ENCODE measurements around the gene IKBKG. TPM values are rescaled to one million over a fixed set of nuclear protein-coding genes. Genes with fewer than 3 reads are reported as not detected.
A peak's percentile ranks its signal among the peaks of the same experiment; 100 is the strongest.
"Not testable (repeated sequence)": the region's sequence is repeated elsewhere in the genome, so short reads cannot be mapped to it uniquely, and the experiment has no call there.

Gene IKBKG
- total and polyA plus RNA-seq, 2 donors from 2014 or later: 23.3 to 31.3 TPM

DNA sequence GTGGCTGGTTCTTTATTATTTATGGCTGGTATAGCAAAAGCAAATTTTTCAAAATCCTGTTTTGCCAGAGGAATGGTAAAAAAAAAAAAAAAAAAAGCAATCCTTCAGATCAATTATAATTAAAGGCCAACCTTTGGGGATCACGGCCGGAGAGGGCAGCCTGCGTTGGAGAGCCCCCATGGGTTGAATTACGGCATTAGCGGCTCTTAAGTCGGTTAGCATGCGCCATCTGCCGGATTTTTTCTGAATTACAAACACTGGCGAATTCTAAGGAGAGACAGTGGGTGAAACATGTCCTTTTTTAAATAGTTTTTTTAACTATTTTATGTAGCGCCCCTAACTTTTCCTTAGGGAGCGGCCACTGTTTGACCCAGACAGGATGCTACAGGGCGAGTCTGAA is 66.2 kb downstream of the IKBKG start:
- H3K9me3 ChIP-seq (ENCODE audit: control insufficient read depth in 2 of 3, insufficient read depth in 1 of 3, low read length in 3 of 3); H3K27ac ChIP-seq (ENCODE audit: low read depth in 2 of 2, low read length in 2 of 2); H3K36me3 ChIP-seq (ENCODE audit: control insufficient read depth in 2 of 3, insufficient read depth in 3 of 3, low read length in 3 of 3); DNase-seq; H3K27me3 ChIP-seq (ENCODE audit: control insufficient read depth, insufficient read depth, low read length); intact Hi-C loops (cut with DNase I); H3K9ac ChIP-seq (ENCODE audit: low read length in 3 of 3); H3K4me3 ChIP-seq (ENCODE audit: low read length in 3 of 3); H3K4me1 ChIP-seq (ENCODE audit: control insufficient read depth in 2 of 3, insufficient read depth in 2 of 3, low read depth in 1 of 3, low read length in 3 of 3): not testable (repeated sequence)
- FAIRE-seq: peak; percentile 15

Other genes starting within 250 kb of the IKBKG start
- gene FLNA, start 173.0 kb upstream of the IKBKG start, total RNA-seq: 1,036 TPM
- gene FLNA, start 173.0 kb upstream of the IKBKG start, polyA plus RNA-seq (ENCODE audit: insufficient read depth, low read depth, low replicate concordance): 421 TPM
- gene EMD, start 168.3 kb upstream of the IKBKG start, total RNA-seq: 79.6 TPM
- gene EMD, start 168.3 kb upstream of the IKBKG start, polyA plus RNA-seq (ENCODE audit: insufficient read depth, low read depth, low replicate concordance): 102 TPM
- 2,684 TPM for gene RPL10, start 149.2 kb upstream of the IKBKG start, total RNA-seq
- gene RPL10, start 149.2 kb upstream of the IKBKG start, polyA plus RNA-seq (ENCODE audit: insufficient read depth, low read depth, low replicate concordance): 2,858 TPM
- 33.8 TPM for gene DNASE1L1, start 138.4 kb upstream of the IKBKG start, total RNA-seq
- gene DNASE1L1, start 138.4 kb upstream of the IKBKG start, polyA plus RNA-seq (ENCODE audit: insufficient read depth, low read depth, low replicate concordance): 28.0 TPM
- 40.2 TPM for gene TAFAZZIN, start 136.1 kb upstream of the IKBKG start, total RNA-seq
- gene TAFAZZIN, start 136.1 kb upstream of the IKBKG start, polyA plus RNA-seq (ENCODE audit: insufficient read depth, low read depth, low replicate concordance): 33.3 TPM
- gene ATP6AP1, start 118.9 kb upstream of the IKBKG start, total RNA-seq: 121 TPM
- gene ATP6AP1, start 118.9 kb upstream of the IKBKG start, polyA plus RNA-seq (ENCODE audit: insufficient read depth, low read depth, low replicate concordance): 205 TPM
- 116 TPM for gene GDI1, start 110.5 kb upstream of the IKBKG start, total RNA-seq
- gene GDI1, start 110.5 kb upstream of the IKBKG start, polyA plus RNA-seq (ENCODE audit: insufficient read depth, low read depth, low replicate concordance): 92.5 TPM
- gene FAM50A, start 103.5 kb upstream of the IKBKG start, total RNA-seq: 46.0 TPM
- gene FAM50A, start 103.5 kb upstream of the IKBKG start, polyA plus RNA-seq (ENCODE audit: insufficient read depth, low read depth, low replicate concordance): 112 TPM
- 40.5 TPM for gene PLXNA3, start 89.3 kb upstream of the IKBKG start, total RNA-seq
- 4.9 TPM for gene PLXNA3, start 89.3 kb upstream of the IKBKG start, polyA plus RNA-seq (ENCODE audit: insufficient read depth, low read depth, low replicate concordance)
- gene LAGE3, start 68.3 kb upstream of the IKBKG start, total RNA-seq: 10.0 TPM
- 29.0 TPM for gene LAGE3, start 68.3 kb upstream of the IKBKG start, polyA plus RNA-seq (ENCODE audit: insufficient read depth, low read depth, low replicate concordance)
- gene UBL4A, start 61.0 kb upstream of the IKBKG start, total RNA-seq: 26.1 TPM
- gene UBL4A, start 61.0 kb upstream of the IKBKG start, polyA plus RNA-seq (ENCODE audit: insufficient read depth, low read depth, low replicate concordance): 35.2 TPM
- 27.3 TPM for gene SLC10A3, start 57.0 kb upstream of the IKBKG start, total RNA-seq
- 19.0 TPM for gene SLC10A3, start 57.0 kb upstream of the IKBKG start, polyA plus RNA-seq (ENCODE audit: insufficient read depth, low read depth, low replicate concordance)
- gene FAM3A, start 31.4 kb upstream of the IKBKG start, total RNA-seq: 39.5 TPM
- gene FAM3A, start 31.4 kb upstream of the IKBKG start, polyA plus RNA-seq (ENCODE audit: insufficient read depth, low read depth, low replicate concordance): 73.4 TPM
- 54.1 TPM for gene G6PD, start 774 bp upstream of the IKBKG start, total RNA-seq
- gene G6PD, start 774 bp upstream of the IKBKG start, polyA plus RNA-seq (ENCODE audit: insufficient read depth, low read depth, low replicate concordance): 34.7 TPM
- gene CTAG1A, start 37.5 kb downstream of the IKBKG start, total RNA-seq: not detected
- not detected for gene CTAG1A, start 37.5 kb downstream of the IKBKG start, polyA plus RNA-seq (ENCODE audit: insufficient read depth, low read depth, low replicate concordance)
- gene CTAG1B, start 71.7 kb downstream of the IKBKG start, total RNA-seq: not detected
- gene CTAG1B, start 71.7 kb downstream of the IKBKG start, polyA plus RNA-seq (ENCODE audit: insufficient read depth, low read depth, low replicate concordance): not detected
- 0.28 TPM for gene CTAG2, start 106.0 kb downstream of the IKBKG start, total RNA-seq
- not detected for gene CTAG2, start 106.0 kb downstream of the IKBKG start, polyA plus RNA-seq (ENCODE audit: insufficient read depth, low read depth, low replicate concordance)
- 6.4 TPM for gene GAB3, start 203.5 kb downstream of the IKBKG start, total RNA-seq
- gene GAB3, start 203.5 kb downstream of the IKBKG start, polyA plus RNA-seq (ENCODE audit: insufficient read depth, low read depth, low replicate concordance): 0.95 TPM
- 35.7 TPM for gene DKC1, start 215.2 kb downstream of the IKBKG start, total RNA-seq
- gene DKC1, start 215.2 kb downstream of the IKBKG start, polyA plus RNA-seq (ENCODE audit: insufficient read depth, low read depth, low replicate concordance): 21.7 TPM